ENCODE data around the gene CARD11. TPM values are rescaled to one million over a fixed set of nuclear protein-coding genes. Genes with fewer than 3 reads are reported as not detected.

Gene CARD11
- total and polyA plus RNA-seq, 2 experiments from 2014 or later = 17.7 to 29.0 TPM

GRCh38 chr7:2959828-2960599, 83.7 kb downstream of the CARD11 start (continued):
- no peak for TF ChIP-seq ZNF462 (CRISPR knock-in tag; IDR thresholded peaks at IDR 0.05)
- TF ChIP-seq CREB1 (CRISPR knock-in tag; IDR thresholded peaks at IDR 0.05; ENCODE audit: low read depth) = no peak
- no peak for TF ChIP-seq POLR2AphosphoS5 (IDR thresholded peaks at IDR 0.05; ENCODE audit: low read depth)
- no peak for TF ChIP-seq STAT1 (IDR thresholded peaks at IDR 0.05; ENCODE audit: unreplicated experiment)
- no peak for TF ChIP-seq REST (IDR thresholded peaks at IDR 0.05; ENCODE audit: unreplicated experiment)
